ENCODE data around the gene ENDOV.

The ENDOV gene

GRCh38 chr17:80415626-80416137, 715 bp downstream of the ENDOV start:
- DNase-seq (ENCODE audit: low read depth), result no peak
- H3K4me3 ChIP-seq (ENCODE audit: low read length), result peak overlapping the region; percentile 93
- no peak for TF ChIP-seq CTCF (IDR thresholded peaks at IDR 0.05; ENCODE audit: insufficient read depth, low read depth, low read length, missing control alignments)

GRCh38 chr17:80416260-80416939, 1.4 kb downstream of the ENDOV start:
- no peak for TF ChIP-seq CTCF (IDR thresholded peaks at IDR 0.05; ENCODE audit: insufficient read depth, low read depth, low read length, missing control alignments)
- DNase-seq (ENCODE audit: low read depth), result no peak
- H3K4me3 ChIP-seq (ENCODE audit: low read length), result peak overlapping the region; percentile 93

- no peak overlapping the region for H3K4me3 ChIP-seq (ENCODE audit: low read length)
- no peak for TF ChIP-seq CTCF (IDR thresholded peaks at IDR 0.05; ENCODE audit: insufficient read depth, low read depth, low read length, missing control alignments)
- no peak for DNase-seq (ENCODE audit: low read depth)
Measured at GRCh38 chr17:80416940-80417293, 1.9 kb downstream of the ENDOV start.

- no peak for DNase-seq (ENCODE audit: low read depth)
- H3K4me3 ChIP-seq (ENCODE audit: low read length), result no peak overlapping the region
- TF ChIP-seq CTCF (IDR thresholded peaks at IDR 0.05; ENCODE audit: insufficient read depth, low read depth, low read length, missing control alignments), result no peak
Measured at GRCh38 chr17:80418589-80418988, 3.6 kb downstream of the ENDOV start.

GRCh38 chr17:80419255-80419654, 4.3 kb downstream of the ENDOV start:
- no peak for TF ChIP-seq CTCF (IDR thresholded peaks at IDR 0.05; ENCODE audit: insufficient read depth, low read depth, low read length, missing control alignments)
- no peak for DNase-seq (ENCODE audit: low read depth)
- H3K4me3 ChIP-seq (ENCODE audit: low read length), result no peak overlapping the region

- no peak for DNase-seq (ENCODE audit: low read depth)
- H3K4me3 ChIP-seq (ENCODE audit: low read length), result no peak overlapping the region
- no peak for TF ChIP-seq CTCF (IDR thresholded peaks at IDR 0.05; ENCODE audit: insufficient read depth, low read depth, low read length, missing control alignments)
Measured at GRCh38 chr17:80421381-80422090, 6.6 kb downstream of the ENDOV start.
